H7 (cell line): Measurements from ENCODE around the gene PTPN3. TPM values are rescaled to one million over a fixed set of nuclear protein-coding genes. Genes with fewer than 3 reads are reported as not detected.
A peak's percentile ranks its signal among the peaks of the same experiment; 100 is the strongest.

ENCODE experiments used
- DNase-seq: peaks from one replicate; pipeline ENCODE4 v3.0.0; 2012
- H3K27me3 ChIP-seq: 2 replicates; pipeline ENCODE4 v1.6.0; 2011; ENCODE audit warnings: mild to moderate bottlenecking, low read length; ENCODE audit not compliant: control insufficient read depth, insufficient read depth
- H3K36me3 ChIP-seq: replicated peaks from 2 replicates; pipeline ENCODE4 v1.5.1; 2011; ENCODE audit warnings: low read length; ENCODE audit not compliant: control insufficient read depth, insufficient read depth
- H3K4me3 ChIP-seq: 2 replicates; pipeline ENCODE4 v1.5.1; 2011; ENCODE audit warnings: low read depth, mild to moderate bottlenecking, control low read depth, low read length, moderate library complexity; ENCODE audit not compliant: insufficient read depth
- total RNA-seq: library from RNA; depleted of rRNA; stranded (reverse); fragments of >200 nt; shearing (Covaris generic); gene quantifications from 2 replicates; pipeline ENCODE4 v1.2.3, GENCODE V29; 2014

Gene PTPN3
- total RNA-seq, 1 experiment from 2014 or later, result 0.62 TPM

- Histone ChIP-seq H3K4me3 (no peak overlapping the region), H3K36me3 (no peaks in the 10 kb centered on the region), H3K27me3 (no peaks in the 10 kb centered on the region)
- DNase-seq, result no peak
These were observed 94.3 kb downstream of the PTPN3 start for GRCh38 chr9:109403766-109404320.

GRCh38 chr9:109403116-109403515 lies 95.0 kb downstream of the PTPN3 start:
- H3K27me3 ChIP-seq, result no peaks in the 10 kb centered on the region
- H3K4me3 ChIP-seq, result no peak overlapping the region
- no peak for DNase-seq
- no peaks in the 10 kb centered on the region for H3K36me3 ChIP-seq

GRCh38 chr9:109401990-109402318 lies 96.2 kb downstream of the PTPN3 start:
- no peaks in the 10 kb centered on the region for H3K36me3 ChIP-seq
- H3K27me3 ChIP-seq, result no peaks in the 10 kb centered on the region
- H3K4me3 ChIP-seq, result no peak overlapping the region
- DNase-seq, result no peak

GRCh38 chr9:109401169-109401989 lies 96.7 kb downstream of the PTPN3 start:
- no peak overlapping the region for H3K4me3 ChIP-seq
- no peaks in the 10 kb centered on the region for H3K27me3 ChIP-seq
- peak; percentile 85 for DNase-seq
- no peaks in the 10 kb centered on the region for H3K36me3 ChIP-seq

- no peak for DNase-seq
- H3K4me3 ChIP-seq, result no peak overlapping the region
- no peaks in the 10 kb centered on the region for H3K27me3 ChIP-seq
- H3K36me3 ChIP-seq, result no peaks in the 10 kb centered on the region
These were observed 98.8 kb downstream of the PTPN3 start for GRCh38 chr9:109399258-109399767.

- no peak for DNase-seq
- Histone ChIP-seq H3K27me3 (no peaks in the 10 kb centered on the region), H3K36me3 (no peaks in the 10 kb centered on the region), H3K4me3 (no peak overlapping the region)
These were observed 106.9 kb downstream of the PTPN3 start for GRCh38 chr9:109391176-109391575.

GRCh38 chr9:109387856-109388255 lies 110.3 kb downstream of the PTPN3 start:
- no peaks in the 10 kb centered on the region for H3K27me3 ChIP-seq
- H3K36me3 ChIP-seq, result no peaks in the 10 kb centered on the region
- DNase-seq, result no peak
- no peak overlapping the region for H3K4me3 ChIP-seq

GRCh38 chr9:109387206-109387605 lies 110.9 kb downstream of the PTPN3 start:
- no peak for DNase-seq
- no peaks in the 10 kb centered on the region for H3K36me3 ChIP-seq
- no peak overlapping the region for H3K4me3 ChIP-seq
- H3K27me3 ChIP-seq, result no peaks in the 10 kb centered on the region

GRCh38 chr9:109385499-109385898 lies 112.6 kb downstream of the PTPN3 start:
- Histone ChIP-seq H3K4me3 (no peak overlapping the region), H3K36me3 (no peaks in the 10 kb centered on the region), H3K27me3 (no peaks in the 10 kb centered on the region)
- DNase-seq, result no peak

- Histone ChIP-seq H3K27me3 (no peaks in the 10 kb centered on the region), H3K4me3 (no peak overlapping the region), H3K36me3 (no peaks in the 10 kb centered on the region)
- DNase-seq, result no peak
These were observed 114.2 kb downstream of the PTPN3 start for GRCh38 chr9:109383947-109384346.

- H3K36me3 ChIP-seq, result no peaks in the 10 kb centered on the region
These were observed 114.8 kb downstream of the PTPN3 start for GRCh38 chr9:109383356-109383755.

GRCh38 chr9:109382585-109382984 lies 115.5 kb downstream of the PTPN3 start:
- Histone ChIP-seq H3K36me3 (no peaks in the 10 kb centered on the region), H3K4me3 (no peak overlapping the region), H3K27me3 (no peaks in the 10 kb centered on the region)
- DNase-seq, result no peak

More at GRCh38 chr9:109383356-109383755, 114.8 kb downstream of the PTPN3 start:
- no peaks in the 10 kb centered on the region for H3K27me3 ChIP-seq
- H3K4me3 ChIP-seq, result no peak overlapping the region
- DNase-seq, result no peak

GRCh38 chr9:109382182-109382581 lies 115.9 kb downstream of the PTPN3 start:
- H3K27me3 ChIP-seq, result no peaks in the 10 kb centered on the region
- no peaks in the 10 kb centered on the region for H3K36me3 ChIP-seq
- no peak for DNase-seq
- no peak overlapping the region for H3K4me3 ChIP-seq

GRCh38 chr9:109381011-109381729 lies 116.9 kb downstream of the PTPN3 start:
- H3K27me3 ChIP-seq, result no peaks in the 10 kb centered on the region
- no peak for DNase-seq
- no peak overlapping the region for H3K4me3 ChIP-seq
- no peaks in the 10 kb centered on the region for H3K36me3 ChIP-seq

- DNase-seq, result no peak
- Histone ChIP-seq H3K27me3 (no peaks in the 10 kb centered on the region), H3K4me3 (no peak overlapping the region), H3K36me3 (no peaks in the 10 kb centered on the region)
These were observed 118.6 kb downstream of the PTPN3 start for GRCh38 chr9:109379513-109379912.
